ENCODE measurements around the gene ITGB6. TPM values are rescaled to one million over a fixed set of nuclear protein-coding genes. Genes with fewer than 3 reads are reported as not detected.

The ITGB6 gene
- total and polyA plus RNA-seq, 2 donors (not counting 3 experiments of a cell fraction or from before 2014, with no cell fraction given): 0.03 TPM; not detected in 1

- no peaks in the 10 kb centered on the region for H3K27me3 ChIP-seq (ENCODE audit: control insufficient read depth in 2 of 2, insufficient read depth in 2 of 2, low read length in 2 of 2)
- no peak overlapping the region for H2AFZ ChIP-seq (ENCODE audit: low read depth, low read length)
- intact Hi-C loops (cut with micrococcal nuclease): loop anchor here (1.0 to 10.0 kb wide), 2 partner anchors 33 to 128 kb away; no protein-coding TSS in a partner anchor
- H3K4me2 ChIP-seq (ENCODE audit: insufficient read depth, low read length): no peak overlapping the region
- no peak overlapping the region for H3K4me3 ChIP-seq (replicated peaks in 1 of 3; ENCODE audit: insufficient read depth in 1 of 3, low read depth in 1 of 3, low read length in 3 of 3)
- no peak overlapping the region for H3K9ac ChIP-seq (replicated peaks; ENCODE audit: extremely low read depth, insufficient read depth, low read length)
- no peaks in the 10 kb centered on the region for H3K9me1 ChIP-seq (replicated peaks; ENCODE audit: control insufficient read depth, extremely low read depth, insufficient read depth, low read length)
- H4K20me1 ChIP-seq (replicated peaks; ENCODE audit: control insufficient read depth, extremely low read depth, insufficient read depth, low read length): no peaks in the 10 kb centered on the region
- no peaks in the 10 kb centered on the region for H3K36me3 ChIP-seq (ENCODE audit: control insufficient read depth in 2 of 2, extremely low read depth in 1 of 2, insufficient read depth in 2 of 2, low read length in 2 of 2)
- DNase-seq (ENCODE audit: low read depth, low spot score) (no peak), FAIRE-seq (no peak)
- no peaks in the 10 kb centered on the region for H3K9me3 ChIP-seq (replicated peaks; ENCODE audit: control insufficient read depth, insufficient read depth, low read length)
- BruUV-seq (replicated peaks): no TSS peak
- dilution Hi-C loops (cut with MboI; ENCODE audit: extremely low pct_ligation_motif_present, low sequenced_read_pairs): no loop called here
- peak overlapping the region; percentile 82 for H3K27ac ChIP-seq (ENCODE audit: insufficient read depth, low read depth, low read length)
- ChIA-PET CTCF (interaction anchor here (1.8 to 3.1 kb wide), 2 partner anchors 9 to 133 kb away, joined by 7 to 18 read pairs; no protein-coding TSS in a partner anchor), POLR2A (no interaction called here)
- H3K79me2 ChIP-seq (ENCODE audit: control insufficient read depth, insufficient read depth, low read length): no peaks in the 10 kb centered on the region
- peaks cover 33% of the 10 kb centered on the region for H3K4me1 ChIP-seq (ENCODE audit: control insufficient read depth, extremely low read depth, insufficient read depth, low read length)
- TF ChIP-seq MAX (IDR thresholded peaks at IDR 0.05; ENCODE audit: insufficient read depth, insufficient read length) (no peak), FOS (IDR thresholded peaks at IDR 0.05; ENCODE audit: borderline replicate concordance, insufficient read depth, low read length) (no peak), JUN (IDR thresholded peaks at IDR 0.05; ENCODE audit: borderline replicate concordance, insufficient read depth, insufficient read length, low read depth) (no peak), EZH2 (IDR thresholded peaks at IDR 0.05; ENCODE audit: borderline replicate concordance, low read depth, low read length, severe bottlenecking) (no peak), POLR2A (IDR thresholded peaks at IDR 0.05; ENCODE audit: low read depth, low read length) (no peak), GATA2 (IDR thresholded peaks at IDR 0.05; ENCODE audit: insufficient read depth, insufficient read length, low read depth, low read length) (no peak), CTCF (IDR thresholded peaks at IDR 0.05; ENCODE audit: extremely low read depth in 1 of 2, insufficient read depth in 1 of 2, low read depth in 1 of 2, low read length in 2 of 2) (no peak), POLR2AphosphoS5 (IDR thresholded peaks at IDR 0.05; ENCODE audit: insufficient read depth, low read depth, low read length) (no peak), MYC (IDR thresholded peaks at IDR 0.05; ENCODE audit: low read depth, low read length) (no peak)
These were observed 43.0 kb upstream of the ITGB6 start for GRCh38 chr2:160242893-160243564.
